ENCODE data around the gene FOSB.

GRCh38 chr19:45477186-45477585 is 9.4 kb downstream of the FOSB start:
- TF ChIP-seq POLR2A (IDR thresholded peaks at IDR 0.05; ENCODE audit: low read depth) (no peak), CTCF (IDR thresholded peaks at IDR 0.05) (no peak), EP300 (IDR thresholded peaks at IDR 0.05) (no peak)

Measured in esophagus muscularis mucosa (tissue), 4 donors.